HCT116 (cell line): ENCODE measurements around the gene MOSPD3. TPM values are rescaled to one million over a fixed set of nuclear protein-coding genes. Genes with fewer than 3 reads are reported as not detected.

Experiments
- ATAC-seq: fragments of 200-7000 bp; cut with Tn5 transposase; 2 replicates; pipeline ENCODE4 v1.9.1; 2020; ENCODE audit warnings: mild to moderate bottlenecking, moderate library complexity
- BruUV-seq: library from RNA; stranded (reverse); fragments of 400-500 nt; replicated peaks from 2 replicates; lab custom pipeline; 2021; lab: Mats Ljungman, UMichigan
- CTCF ChIA-PET: fragments of 300-600 bp; sonication (Branson Sonifier 250); formaldehyde crosslinking; loops from one replicate; lab custom pipeline; 2021; ENCODE audit warnings: antibody characterized with exemption; lab: Charles Lee
- POLR2A ChIA-PET: fragments of 300-600, 350-600 bp; sonication (Branson Sonifier 250); formaldehyde crosslinking; loops from one replicate; lab custom pipeline; 2021; ENCODE audit warnings: antibody characterized with exemption; lab: Charles Lee
- RAD21 ChIA-PET, 2 experiments: fragments of 300-600 bp; sonication (Branson Sonifier 250); formaldehyde crosslinking; loops; one replicate each; lab custom pipeline; 2023; ENCODE audit warnings: low total read pairs in 2 of 2; ENCODE audit not compliant: uncharacterized antibody in 2 of 2, unreplicated experiment in 2 of 2, low non-redundant PET in 1 of 2; lab: Charles Lee
- DNase-seq: peaks from one replicate; pipeline ENCODE4 v3.0.0-alpha.2; 2010; ENCODE audit warnings: low read depth, low spot score
- H2AFZ ChIP-seq: fragments of 200-600 bp; shearing (Covaris generic), sonication (generic); 2 replicates; pipeline ENCODE4 v1.6.1; 2017; ENCODE audit warnings: low read depth, mixed run types, mixed read lengths, antibody characterized with exemption, low read length; ENCODE audit not compliant: poor library complexity, severe bottlenecking
- H3K27ac ChIP-seq: 2 replicates; pipeline ENCODE4 v1.5.1; 2012; ENCODE audit warnings: low read depth, low read length
- H3K27me3 ChIP-seq: fragments of 200-600 bp; sonication (generic); 2 replicates; pipeline ENCODE4 v1.6.1; 2016; ENCODE audit warnings: mixed run types, low read length, mixed read lengths; ENCODE audit not compliant: insufficient read depth
- H3K36me3 ChIP-seq, 2 experiments: fragments of 200-500 bp in 1 of 2; fragments of 200-600 bp in 1 of 2; sonication (Bioruptor generic) in 1 of 2; sonication (generic) in 1 of 2; 2 replicates each; pipeline versions ENCODE4 v1.5.1 to v1.6.1; 2014 to 2016; ENCODE audit warnings: low read length in 2 of 2, inconsistent platforms in 1 of 2, mixed read lengths in 1 of 2, mixed run types in 1 of 2; ENCODE audit not compliant: insufficient read depth in 2 of 2, control insufficient read depth in 1 of 2
- H3K4me1 ChIP-seq, 2 experiments: fragments of 200-600 bp in 1 of 2; sonication (generic) in 1 of 2; 2 replicates each; pipeline versions ENCODE4 v1.5.1 to v1.6.1; 2012 to 2017; ENCODE audit warnings: low read length in 2 of 2, inconsistent platforms in 1 of 2, mild to moderate bottlenecking in 1 of 2, mixed read lengths in 1 of 2, mixed run types in 1 of 2, moderate library complexity in 1 of 2; ENCODE audit not compliant: insufficient read depth in 2 of 2, control insufficient read depth in 1 of 2
- H3K4me2 ChIP-seq: fragments of 200-600 bp; sonication (generic); 2 replicates; pipeline ENCODE4 v1.6.1; 2017; ENCODE audit warnings: mixed run types, low read length, mixed read lengths
- H3K4me3 ChIP-seq, 2 experiments: fragments of 200-600 bp in 1 of 2; sonication (generic) in 1 of 2; replicated peaks in 1 of 2; 2 replicates each; pipeline ENCODE4 v1.5.1; 2011 to 2016; ENCODE audit warnings: low read length in 2 of 2, control low read depth in 1 of 2, low read depth in 1 of 2, mild to moderate bottlenecking in 1 of 2, mixed read lengths in 1 of 2, mixed run types in 1 of 2
- H3K79me2 ChIP-seq: fragments of 200-600 bp; sonication (generic); 2 replicates; pipeline ENCODE4 v1.6.1; 2017; ENCODE audit warnings: mild to moderate bottlenecking, mixed run types, low read length, moderate library complexity, mixed read lengths; ENCODE audit not compliant: insufficient read depth
- H3K9ac ChIP-seq: fragments of 200-600 bp; sonication (generic); 2 replicates; pipeline ENCODE4 v1.6.1; 2016; ENCODE audit warnings: low read length, mixed read lengths
- H3K9me2 ChIP-seq: fragments of 200-600 bp; sonication (generic), shearing (Covaris generic); 2 replicates; pipeline ENCODE4 v1.6.1; 2017; ENCODE audit warnings: mixed run types, mild to moderate bottlenecking, moderate library complexity; ENCODE audit not compliant: insufficient read depth
- H3K9me3 ChIP-seq, 2 experiments: fragments of 200-500 bp in 1 of 2; fragments of 200-600 bp in 1 of 2; sonication (Bioruptor generic) in 1 of 2; sonication (generic) in 1 of 2; 2 replicates each; pipeline ENCODE4 v1.6.1; 2014 to 2017; ENCODE audit warnings: low read length in 2 of 2, mixed read lengths in 2 of 2, inconsistent platforms in 1 of 2, low read depth in 1 of 2, mild to moderate bottlenecking in 1 of 2, mixed run types in 1 of 2, moderate library complexity in 1 of 2; ENCODE audit not compliant: control insufficient read depth in 1 of 2, insufficient read depth in 1 of 2
- H4K20me1 ChIP-seq: fragments of 200-600 bp; sonication (generic), shearing (Covaris generic); 2 replicates; pipeline ENCODE4 v1.6.1; 2017; ENCODE audit warnings: mixed run types, mild to moderate bottlenecking, moderate library complexity; ENCODE audit not compliant: insufficient read depth
- CEBPB ChIP-seq: IDR thresholded peaks from 2 replicates; pipeline ENCODE4 v1.6.1; 2012; ENCODE audit warnings: low read depth
- ELF1 ChIP-seq: IDR thresholded peaks from 2 replicates; pipeline ENCODE4 v1.6.1; 2012; ENCODE audit warnings: low read depth, borderline replicate concordance
- EZH2 ChIP-seq: fragments of 200-600 bp; sonication (generic); IDR thresholded peaks from 2 replicates; pipeline ENCODE4 v1.6.1; 2017; ENCODE audit warnings: antibody characterized with exemption, mixed run types
- EZH2phosphoT487 ChIP-seq: fragments of 200-600 bp; IDR thresholded peaks from 2 replicates; pipeline ENCODE4 v1.6.1; 2018; ENCODE audit warnings: antibody characterized with exemption, borderline replicate concordance
- JUND ChIP-seq: IDR thresholded peaks from 2 replicates; pipeline ENCODE4 v1.6.1; 2012
- POLR2A ChIP-seq: IDR thresholded peaks from 2 replicates; pipeline ENCODE4 v1.7.0; 2011; ENCODE audit warnings: borderline replicate concordance; ENCODE audit not compliant: insufficient read depth, insufficient read length; ENCODE audit errors: extremely low read depth
- POLR2AphosphoS5 ChIP-seq: IDR thresholded peaks from 2 replicates; pipeline ENCODE4 v1.6.1; 2011; ENCODE audit warnings: mild to moderate bottlenecking, low read depth, low read length, moderate library complexity
- RAD21 ChIP-seq: IDR thresholded peaks from 2 replicates; pipeline ENCODE4 v1.6.1; 2012; ENCODE audit warnings: low read depth, mild to moderate bottlenecking
- SIN3A ChIP-seq: IDR thresholded peaks from 2 replicates; pipeline ENCODE4 v1.6.1; 2012; ENCODE audit warnings: low read depth
- SP1 ChIP-seq: IDR thresholded peaks from 2 replicates; pipeline ENCODE4 v1.6.1; 2012; ENCODE audit warnings: low read depth
- TCF7L2 ChIP-seq: IDR thresholded peaks from 2 replicates; pipeline ENCODE4 v1.7.0; 2011; ENCODE audit warnings: borderline replicate concordance, inconsistent platforms; ENCODE audit not compliant: insufficient read depth, insufficient read length; ENCODE audit errors: extremely low read depth
- YY1 ChIP-seq: IDR thresholded peaks from 2 replicates; pipeline ENCODE4 v1.6.1; 2011; ENCODE audit warnings: low read length, low read depth, moderate library complexity, mild to moderate bottlenecking; ENCODE audit not compliant: insufficient replicate concordance; ENCODE audit errors: extremely low read depth
- ZNF274 ChIP-seq: fragments of 200-500 bp; sonication (Bioruptor generic); IDR thresholded peaks from 2 replicates; pipeline ENCODE4 v1.6.1; 2014; ENCODE audit warnings: mild to moderate bottlenecking, low read depth, low read length, inconsistent platforms
- intact Hi-C: fragments of 100-400 bp; cut with micrococcal nuclease; formaldehyde crosslinking; loops from 2 replicates; pipeline ENCODE4 v1.10.0; 2022
- total RNA-seq: library from RNA; stranded (reverse); gene quantifications from one replicate; pipeline ENCODE4 v1.2.1, GENCODE V29; 2021; ENCODE audit not compliant: unreplicated experiment
- TF ChIP-seq, protein P1 (sequence below): IDR thresholded peaks from 2 replicates; pipeline ENCODE4 v1.6.1; 2012
- TF ChIP-seq, protein P2 (sequence below): IDR thresholded peaks from 2 replicates; pipeline ENCODE4 v1.6.1; 2012; ENCODE audit warnings: low read depth
- TF ChIP-seq, protein P3 (sequence below): IDR thresholded peaks from 2 replicates; pipeline ENCODE4 v1.6.1; 2011; ENCODE audit warnings: mild to moderate bottlenecking, low read length, moderate library complexity; ENCODE audit not compliant: insufficient replicate concordance; ENCODE audit errors: extremely low read depth
- TF ChIP-seq, protein P4 (sequence below), 3 experiments: fragments of 200-600 bp in 1 of 3; sonication (generic) in 1 of 3; IDR thresholded peaks in 2 of 3; conservative IDR thresholded peaks in 1 of 3; 2 replicates each; pipeline ENCODE4 v1.5.1; 2012 to 2017; ENCODE audit warnings: low read depth in 2 of 3, low read length in 2 of 3, antibody characterized with exemption in 1 of 3, borderline replicate concordance in 1 of 3, control low read depth in 1 of 3, mild to moderate bottlenecking in 1 of 3, mixed read lengths in 1 of 3, mixed run types in 1 of 3, moderate library complexity in 1 of 3; ENCODE audit not compliant: insufficient read depth in 1 of 3

The MOSPD3 gene
- total RNA-seq, 1 experiment from 2014 or later = 32.8 TPM

DNA sequence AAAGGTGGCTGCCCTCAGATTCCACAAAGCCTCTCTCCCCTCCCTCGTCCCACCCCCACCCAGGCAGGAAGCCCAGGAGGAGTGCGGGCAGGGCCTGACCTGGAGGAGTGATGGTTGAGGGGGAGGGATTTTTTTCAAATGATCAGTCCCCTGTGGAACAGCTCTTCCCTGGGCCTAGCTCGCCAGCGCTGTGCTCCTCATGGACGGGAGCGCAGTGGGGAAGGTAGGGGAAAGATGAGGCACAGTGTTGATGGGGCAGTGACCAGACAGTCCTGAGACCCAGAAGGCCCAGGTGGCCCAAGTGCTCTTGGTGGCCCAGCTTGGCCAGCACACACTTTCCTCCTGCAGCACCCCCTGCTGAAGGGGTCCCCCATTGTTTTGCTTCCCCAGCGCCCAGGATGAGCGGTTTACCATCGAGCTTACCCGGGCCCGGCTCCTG, 47.2 kb upstream of the MOSPD3 start:
- Histone ChIP-seq H3K4me1 (peaks cover 6 to 32% of the 10 kb centered on the region in 2 experiments), H3K4me2 (no peak overlapping the region), H2AFZ (no peak overlapping the region), H3K9ac (no peak overlapping the region), H3K27me3 (no peaks in the 10 kb centered on the region), H3K27ac (no peak overlapping the region), H3K9me2 (no peaks in the 10 kb centered on the region), H3K36me3 (no peaks in the 10 kb centered on the region), H3K9me3 (no peaks in the 10 kb centered on the region), H3K79me2 (no peaks in the 10 kb centered on the region), H3K4me3 (no peak overlapping the region), H4K20me1 (no peaks in the 10 kb centered on the region)
- DNase-seq (no peak), ATAC-seq (no peak)
- TF ChIP-seq CEBPB (no peak), ELF1 (no peak), SP1 (no peak), JUND (no peak), POLR2A (no peak), POLR2AphosphoS5 (no peak), TCF7L2 (no peak), ZNF274 (no peak), EZH2phosphoT487 (no peak), YY1 (no peak), EZH2 (no peak), SIN3A (no peak), RAD21 (no peak)
- TF ChIP-seq, protein P1, sequence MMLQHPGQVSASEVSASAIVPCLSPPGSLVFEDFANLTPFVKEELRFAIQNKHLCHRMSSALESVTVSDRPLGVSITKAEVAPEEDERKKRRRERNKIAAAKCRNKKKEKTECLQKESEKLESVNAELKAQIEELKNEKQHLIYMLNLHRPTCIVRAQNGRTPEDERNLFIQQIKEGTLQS = no peak
- TF ChIP-seq, protein P2, sequence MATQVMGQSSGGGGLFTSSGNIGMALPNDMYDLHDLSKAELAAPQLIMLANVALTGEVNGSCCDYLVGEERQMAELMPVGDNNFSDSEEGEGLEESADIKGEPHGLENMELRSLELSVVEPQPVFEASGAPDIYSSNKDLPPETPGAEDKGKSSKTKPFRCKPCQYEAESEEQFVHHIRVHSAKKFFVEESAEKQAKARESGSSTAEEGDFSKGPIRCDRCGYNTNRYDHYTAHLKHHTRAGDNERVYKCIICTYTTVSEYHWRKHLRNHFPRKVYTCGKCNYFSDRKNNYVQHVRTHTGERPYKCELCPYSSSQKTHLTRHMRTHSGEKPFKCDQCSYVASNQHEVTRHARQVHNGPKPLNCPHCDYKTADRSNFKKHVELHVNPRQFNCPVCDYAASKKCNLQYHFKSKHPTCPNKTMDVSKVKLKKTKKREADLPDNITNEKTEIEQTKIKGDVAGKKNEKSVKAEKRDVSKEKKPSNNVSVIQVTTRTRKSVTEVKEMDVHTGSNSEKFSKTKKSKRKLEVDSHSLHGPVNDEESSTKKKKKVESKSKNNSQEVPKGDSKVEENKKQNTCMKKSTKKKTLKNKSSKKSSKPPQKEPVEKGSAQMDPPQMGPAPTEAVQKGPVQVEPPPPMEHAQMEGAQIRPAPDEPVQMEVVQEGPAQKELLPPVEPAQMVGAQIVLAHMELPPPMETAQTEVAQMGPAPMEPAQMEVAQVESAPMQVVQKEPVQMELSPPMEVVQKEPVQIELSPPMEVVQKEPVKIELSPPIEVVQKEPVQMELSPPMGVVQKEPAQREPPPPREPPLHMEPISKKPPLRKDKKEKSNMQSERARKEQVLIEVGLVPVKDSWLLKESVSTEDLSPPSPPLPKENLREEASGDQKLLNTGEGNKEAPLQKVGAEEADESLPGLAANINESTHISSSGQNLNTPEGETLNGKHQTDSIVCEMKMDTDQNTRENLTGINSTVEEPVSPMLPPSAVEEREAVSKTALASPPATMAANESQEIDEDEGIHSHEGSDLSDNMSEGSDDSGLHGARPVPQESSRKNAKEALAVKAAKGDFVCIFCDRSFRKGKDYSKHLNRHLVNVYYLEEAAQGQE = no peak
- TF ChIP-seq, protein P3, sequence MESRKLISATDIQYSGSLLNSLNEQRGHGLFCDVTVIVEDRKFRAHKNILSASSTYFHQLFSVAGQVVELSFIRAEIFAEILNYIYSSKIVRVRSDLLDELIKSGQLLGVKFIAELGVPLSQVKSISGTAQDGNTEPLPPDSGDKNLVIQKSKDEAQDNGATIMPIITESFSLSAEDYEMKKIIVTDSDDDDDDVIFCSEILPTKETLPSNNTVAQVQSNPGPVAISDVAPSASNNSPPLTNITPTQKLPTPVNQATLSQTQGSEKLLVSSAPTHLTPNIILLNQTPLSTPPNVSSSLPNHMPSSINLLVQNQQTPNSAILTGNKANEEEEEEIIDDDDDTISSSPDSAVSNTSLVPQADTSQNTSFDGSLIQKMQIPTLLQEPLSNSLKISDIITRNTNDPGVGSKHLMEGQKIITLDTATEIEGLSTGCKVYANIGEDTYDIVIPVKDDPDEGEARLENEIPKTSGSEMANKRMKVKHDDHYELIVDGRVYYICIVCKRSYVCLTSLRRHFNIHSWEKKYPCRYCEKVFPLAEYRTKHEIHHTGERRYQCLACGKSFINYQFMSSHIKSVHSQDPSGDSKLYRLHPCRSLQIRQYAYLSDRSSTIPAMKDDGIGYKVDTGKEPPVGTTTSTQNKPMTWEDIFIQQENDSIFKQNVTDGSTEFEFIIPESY = no peak
- TF ChIP-seq, protein P4, sequence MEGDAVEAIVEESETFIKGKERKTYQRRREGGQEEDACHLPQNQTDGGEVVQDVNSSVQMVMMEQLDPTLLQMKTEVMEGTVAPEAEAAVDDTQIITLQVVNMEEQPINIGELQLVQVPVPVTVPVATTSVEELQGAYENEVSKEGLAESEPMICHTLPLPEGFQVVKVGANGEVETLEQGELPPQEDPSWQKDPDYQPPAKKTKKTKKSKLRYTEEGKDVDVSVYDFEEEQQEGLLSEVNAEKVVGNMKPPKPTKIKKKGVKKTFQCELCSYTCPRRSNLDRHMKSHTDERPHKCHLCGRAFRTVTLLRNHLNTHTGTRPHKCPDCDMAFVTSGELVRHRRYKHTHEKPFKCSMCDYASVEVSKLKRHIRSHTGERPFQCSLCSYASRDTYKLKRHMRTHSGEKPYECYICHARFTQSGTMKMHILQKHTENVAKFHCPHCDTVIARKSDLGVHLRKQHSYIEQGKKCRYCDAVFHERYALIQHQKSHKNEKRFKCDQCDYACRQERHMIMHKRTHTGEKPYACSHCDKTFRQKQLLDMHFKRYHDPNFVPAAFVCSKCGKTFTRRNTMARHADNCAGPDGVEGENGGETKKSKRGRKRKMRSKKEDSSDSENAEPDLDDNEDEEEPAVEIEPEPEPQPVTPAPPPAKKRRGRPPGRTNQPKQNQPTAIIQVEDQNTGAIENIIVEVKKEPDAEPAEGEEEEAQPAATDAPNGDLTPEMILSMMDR (IDR thresholded peaks at IDR 0.05 in 2 of 3, conservative IDR thresholded peaks at IDR 0.05 in 1 of 3; ENCODE audit: borderline replicate concordance in 1 of 3, insufficient read depth in 1 of 3, low read depth in 2 of 3, low read length in 2 of 3) = no peak
- ChIA-PET CTCF (interaction anchor here (0.8 to 2.6 kb wide), 3 partner anchors 10 to 100 kb away, joined by 3 to 11 read pairs (median 4); partner anchors contain the start of genes FBXO24 and LRCH4), RAD21 (no interaction called here), POLR2A (interaction anchor here (0.7 kb wide), 1 partner anchor 21 kb away, joined by 3 read pairs; the partner anchor contains the start of genes FBXO24 and LRCH4)
- no TSS peak for BruUV-seq
- intact Hi-C loops = no loop called here
